ENCODE data around the gene ARMH2.
"Not testable (repeated sequence)": the region's sequence is repeated elsewhere in the genome, so short reads cannot be mapped to it uniquely, and the experiment has no call there.

The ARMH2 gene

DNA sequence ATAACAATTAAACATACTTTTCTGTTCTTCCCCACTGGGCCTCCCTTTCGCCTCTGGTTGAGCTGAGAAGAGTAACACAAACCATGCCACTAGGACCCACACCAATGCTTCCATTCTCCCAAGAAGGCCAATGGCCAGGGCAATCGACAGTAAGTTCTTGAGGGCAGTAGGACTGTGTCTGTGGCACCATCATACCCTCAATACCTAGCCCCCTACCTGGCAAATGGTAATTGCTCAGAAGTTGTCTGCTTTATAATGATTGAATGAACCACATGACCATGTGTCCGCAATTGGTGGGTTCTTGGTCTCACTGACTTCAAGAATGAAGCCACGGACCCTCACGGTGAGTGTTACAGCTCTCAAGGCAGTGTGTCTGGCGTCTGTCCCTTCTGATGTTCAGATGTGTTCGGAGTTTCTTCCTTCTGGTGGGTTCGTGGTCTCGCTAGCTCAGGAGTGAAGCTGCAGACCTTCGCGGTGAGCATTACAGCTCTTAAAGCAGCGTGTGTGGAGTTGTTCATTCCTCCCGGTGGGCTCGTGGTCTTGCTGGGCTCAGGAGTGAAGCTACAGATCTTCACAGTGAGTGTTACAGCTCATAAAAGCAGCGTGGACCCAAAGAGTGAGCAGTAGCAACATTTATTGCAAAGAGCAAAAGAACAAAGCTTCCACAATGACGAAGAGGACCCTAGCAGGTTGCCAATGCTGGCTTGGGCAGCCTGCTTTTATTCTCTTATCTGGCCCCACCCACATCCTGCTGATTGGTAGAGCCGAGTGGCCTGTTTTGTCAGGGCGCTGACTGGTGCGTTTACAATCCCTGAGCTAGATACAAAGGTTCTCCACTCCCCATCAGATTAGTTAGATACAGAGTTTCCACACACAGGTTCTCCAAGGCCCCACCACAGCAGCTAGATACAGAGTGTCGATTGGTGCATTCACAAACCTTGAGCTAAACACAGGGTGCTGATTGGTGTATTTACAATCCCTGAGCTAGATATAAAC lies 33.6 kb downstream of the ARMH2 start:
- DNase-seq (ENCODE audit: low spot score); FAIRE-seq: not testable (repeated sequence)

DNA sequence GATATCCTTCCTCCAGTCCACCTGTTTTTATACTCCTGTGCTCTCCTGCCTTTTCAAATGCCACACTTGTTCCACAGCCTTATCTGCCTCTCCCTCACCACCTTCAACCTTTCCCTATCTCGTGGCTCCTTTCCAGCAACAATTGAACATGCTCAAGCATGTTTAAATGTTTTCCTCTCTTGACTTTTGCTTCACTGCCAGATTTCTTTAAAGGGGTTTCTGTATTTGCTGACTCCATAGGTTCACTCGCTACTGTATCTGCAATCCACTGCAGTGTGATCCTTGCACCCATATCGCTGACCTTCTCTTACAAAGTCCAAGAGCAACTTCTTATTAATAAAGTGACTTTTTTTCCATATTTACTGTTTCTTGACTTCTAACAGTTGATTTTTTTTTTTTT lies 35.1 kb downstream of the ARMH2 start:
- FAIRE-seq (no peak), DNase-seq (ENCODE audit: low spot score) (no peak)

DNA sequence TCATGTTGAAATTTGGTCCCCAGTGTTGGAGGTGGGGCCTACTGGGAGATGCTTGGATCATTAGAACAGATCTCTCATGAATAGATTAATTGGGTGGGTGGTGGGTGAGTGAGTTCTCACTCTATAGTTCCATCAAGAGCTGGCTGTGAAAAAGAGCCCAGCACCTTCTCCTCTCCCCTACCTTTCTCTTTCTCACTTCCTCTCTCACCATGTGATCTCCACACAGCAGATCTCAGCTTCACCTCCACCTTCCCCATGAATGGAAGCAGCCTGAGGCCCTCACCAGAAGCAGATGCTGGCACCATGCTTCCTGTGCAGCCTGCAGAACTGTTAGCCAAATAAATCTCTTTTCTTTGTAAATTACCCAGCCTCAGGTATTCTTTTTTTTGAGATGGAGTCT lies 36.9 kb downstream of the ARMH2 start:
- DNase-seq (ENCODE audit: low spot score) (no peak), FAIRE-seq (no peak)

DNA sequence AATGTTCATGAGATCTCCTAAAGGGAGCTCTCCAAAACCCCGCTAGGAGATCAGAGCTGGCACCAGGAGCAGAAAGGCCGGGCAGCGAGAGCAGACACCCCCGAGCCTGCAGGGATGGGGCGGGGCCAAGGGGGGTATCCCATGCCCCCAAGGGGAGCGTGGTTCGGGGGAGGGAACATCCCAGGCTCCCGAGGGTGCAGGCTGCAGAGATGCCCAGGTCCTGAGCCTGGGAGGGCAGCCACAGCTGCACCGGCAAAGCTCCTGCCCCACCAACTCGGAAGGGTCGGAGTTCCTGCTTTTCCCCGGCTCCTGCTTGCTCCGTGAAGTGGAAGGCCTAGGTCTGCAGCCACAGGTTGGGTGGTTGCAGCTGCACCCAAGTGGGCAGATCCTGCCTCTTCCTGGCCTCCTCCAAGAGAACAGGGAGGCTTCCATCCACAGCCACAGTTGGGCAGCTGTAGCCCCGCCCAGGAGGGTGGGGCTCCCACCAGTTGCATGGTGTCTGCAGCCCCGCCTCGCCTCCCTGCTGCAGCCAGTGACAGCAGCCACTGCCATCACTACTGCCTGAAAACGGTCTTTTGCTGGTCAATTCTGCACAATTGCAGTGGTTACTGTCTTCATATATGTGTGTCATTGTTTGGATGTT lies 37.4 kb downstream of the ARMH2 start:
- no peak for DNase-seq (ENCODE audit: low spot score)
- FAIRE-seq: no peak

DNA sequence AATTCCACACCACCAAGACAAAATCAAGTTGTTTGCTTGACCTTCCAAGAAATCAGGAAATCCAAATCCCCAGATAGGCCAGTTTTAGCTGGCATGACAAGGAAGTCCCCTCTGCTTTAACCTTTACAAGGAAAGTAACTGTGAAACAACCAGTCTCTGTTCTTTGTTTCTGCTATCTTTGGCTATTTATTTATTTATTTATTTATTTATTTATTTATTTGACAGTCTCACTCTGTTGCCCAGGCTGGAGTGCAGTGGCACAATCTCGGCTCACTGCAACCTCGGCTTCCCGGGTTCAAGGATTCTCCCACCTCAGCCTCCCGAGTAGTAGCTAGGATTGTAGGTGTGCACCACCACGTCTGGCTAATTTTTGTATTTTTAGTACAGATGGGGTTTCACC lies 38.5 kb downstream of the ARMH2 start:
- no peak for DNase-seq (ENCODE audit: low spot score)
- no peak for FAIRE-seq

DNA sequence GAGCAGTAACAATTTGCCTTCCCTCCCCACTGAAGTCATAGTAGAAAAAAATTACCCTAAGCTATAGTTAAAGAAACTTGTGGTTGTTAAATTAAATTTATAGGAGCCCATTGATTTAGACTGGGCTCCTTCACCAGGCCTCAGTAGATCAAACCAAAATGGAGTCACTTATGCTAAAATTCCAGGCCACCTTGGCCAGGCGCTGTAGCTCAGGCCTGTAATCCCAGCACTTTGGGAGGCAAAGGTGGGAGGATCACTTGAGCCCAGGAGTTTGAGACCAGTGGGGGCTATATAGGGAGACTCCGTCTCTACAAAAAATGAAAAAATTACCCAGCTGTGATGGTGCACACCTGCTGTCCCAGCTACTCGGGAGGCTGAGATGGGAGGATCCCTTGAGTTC lies 39.0 kb downstream of the ARMH2 start:
- no peak for FAIRE-seq
- no peak for DNase-seq (ENCODE audit: low spot score)

DNA sequence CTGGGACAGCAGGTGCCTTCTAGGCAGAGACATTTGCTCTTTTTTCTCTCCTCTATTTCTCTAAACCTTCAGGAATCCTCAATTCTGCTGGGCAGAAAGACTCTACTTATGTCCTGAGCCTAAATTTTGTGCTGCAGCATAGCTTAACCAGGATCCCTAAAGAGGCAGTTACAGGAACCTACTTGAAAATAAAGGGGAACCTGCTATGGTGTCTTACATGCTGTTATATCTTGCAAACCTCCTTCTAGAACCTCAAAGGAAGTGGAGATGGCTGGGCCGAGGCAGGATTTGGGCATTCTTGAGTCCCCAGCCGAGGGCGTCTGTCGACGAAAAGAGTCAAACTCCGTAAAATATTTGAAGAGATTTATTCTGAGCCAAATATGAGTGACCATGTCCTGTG lies 41.1 kb downstream of the ARMH2 start:
- DNase-seq (ENCODE audit: low spot score) (no peak), FAIRE-seq (no peak)

DNA sequence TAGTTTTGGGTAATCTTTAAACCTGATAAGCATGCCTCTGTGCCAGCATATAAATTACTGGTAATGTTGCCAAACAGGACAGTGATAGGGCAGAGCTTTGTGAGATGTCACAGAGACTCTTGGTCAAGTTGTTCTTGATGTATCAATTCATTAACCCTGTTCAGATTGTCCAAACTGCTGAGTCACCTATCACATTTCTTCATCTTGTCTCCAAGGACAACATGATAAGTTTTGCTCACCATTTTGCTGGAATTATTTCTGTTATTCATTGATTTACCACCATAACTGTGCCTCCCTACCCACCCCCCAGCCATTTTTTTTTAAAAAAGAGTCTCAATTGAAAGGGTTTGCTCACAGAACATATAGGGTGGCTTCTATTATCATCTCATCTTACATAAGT lies 43.4 kb downstream of the ARMH2 start:
- DNase-seq (ENCODE audit: low spot score) (no peak), FAIRE-seq (no peak)

DNA sequence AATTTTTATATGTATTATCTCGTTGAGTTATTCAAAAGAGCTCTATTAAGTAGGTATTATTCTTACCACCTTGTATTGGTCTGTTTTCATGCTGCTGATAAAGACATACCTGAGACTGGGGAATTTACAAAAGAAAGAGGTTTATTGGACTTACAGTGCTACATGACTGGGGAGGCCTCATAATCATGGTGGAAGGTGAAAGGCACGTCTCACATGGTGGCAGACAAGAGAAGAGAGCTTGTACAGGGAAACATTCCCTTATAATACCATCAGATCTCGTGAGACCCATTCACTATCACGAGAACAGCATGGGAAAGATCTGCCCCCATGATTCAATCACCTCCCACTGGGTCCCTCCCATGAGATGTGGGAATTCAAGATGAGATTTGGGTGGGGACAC lies 44.3 kb downstream of the ARMH2 start:
- FAIRE-seq: not testable (repeated sequence)

DNA sequence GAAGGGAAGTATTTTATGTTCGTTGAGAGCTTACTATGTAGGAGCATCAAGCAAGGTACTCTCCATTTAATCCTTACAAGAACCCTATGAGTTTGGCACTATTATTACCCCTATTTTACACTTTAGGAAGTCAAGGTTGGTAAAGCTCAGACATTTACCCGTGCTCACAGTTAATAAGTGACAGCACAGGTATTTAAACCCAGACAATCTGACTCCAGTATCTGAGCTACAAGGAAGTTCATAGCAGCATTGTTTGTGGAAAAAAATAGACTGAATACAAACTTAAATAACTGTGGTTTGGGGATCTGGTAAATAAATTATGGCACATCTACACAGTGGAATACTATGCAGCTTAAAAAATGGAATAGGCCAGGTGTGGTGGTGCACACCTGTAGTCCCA lies 45.2 kb downstream of the ARMH2 start:
- FAIRE-seq (no peak), DNase-seq (ENCODE audit: low spot score) (no peak)

More for the DNA sequence above, 44.3 kb downstream of the ARMH2 start:
- not testable (repeated sequence) for DNase-seq (ENCODE audit: low spot score)

DNA sequence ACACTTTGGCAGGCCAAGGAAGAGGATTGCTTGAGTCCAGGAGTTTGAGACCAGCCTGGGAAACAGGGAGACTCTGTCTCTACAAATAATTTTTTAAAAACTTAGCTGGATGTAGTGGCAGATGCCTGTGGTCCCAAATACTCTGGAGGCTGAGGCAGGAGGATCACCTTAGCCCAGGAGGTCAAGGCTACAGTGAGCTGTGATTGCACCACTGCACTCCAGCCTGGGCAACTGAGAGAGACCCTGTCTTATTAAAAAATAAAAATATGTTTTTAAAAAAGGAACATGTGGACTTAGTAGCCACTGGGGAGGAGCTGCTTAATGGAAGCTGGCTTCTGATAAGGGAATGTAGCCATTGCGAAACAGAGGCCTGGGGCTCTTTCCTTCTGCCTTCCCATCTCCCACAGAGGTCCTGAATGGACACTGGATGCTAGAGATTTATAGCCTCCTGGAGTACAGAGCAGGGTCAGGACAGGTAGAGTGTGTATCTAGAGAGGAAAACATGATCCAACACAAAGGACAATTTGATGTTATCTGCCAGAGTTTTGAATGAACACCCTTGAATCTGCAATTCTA lies 45.7 kb downstream of the ARMH2 start:
- DNase-seq (ENCODE audit: low spot score): no peak
- FAIRE-seq: no peak

DNA sequence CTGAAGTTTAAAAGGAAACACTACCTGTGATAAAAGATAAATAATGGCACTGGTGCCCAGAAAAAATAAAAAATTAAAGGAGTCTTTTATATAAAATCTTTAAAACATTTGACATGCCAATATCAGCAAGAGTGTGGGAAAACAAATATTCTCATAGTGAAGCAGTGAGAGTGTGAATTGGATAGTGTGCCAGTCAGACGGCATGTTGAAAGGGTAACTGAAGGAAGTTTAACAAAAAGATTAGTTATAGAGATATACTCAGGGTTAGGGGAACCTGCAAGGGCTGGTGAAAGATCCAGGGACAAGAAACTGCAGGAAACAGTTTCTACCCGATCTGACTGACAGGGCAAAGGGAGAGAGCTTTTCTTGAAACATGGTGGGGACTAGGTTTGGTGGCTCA lies 46.2 kb downstream of the ARMH2 start:
- DNase-seq (ENCODE audit: low spot score) (no peak), FAIRE-seq (no peak)

DNA sequence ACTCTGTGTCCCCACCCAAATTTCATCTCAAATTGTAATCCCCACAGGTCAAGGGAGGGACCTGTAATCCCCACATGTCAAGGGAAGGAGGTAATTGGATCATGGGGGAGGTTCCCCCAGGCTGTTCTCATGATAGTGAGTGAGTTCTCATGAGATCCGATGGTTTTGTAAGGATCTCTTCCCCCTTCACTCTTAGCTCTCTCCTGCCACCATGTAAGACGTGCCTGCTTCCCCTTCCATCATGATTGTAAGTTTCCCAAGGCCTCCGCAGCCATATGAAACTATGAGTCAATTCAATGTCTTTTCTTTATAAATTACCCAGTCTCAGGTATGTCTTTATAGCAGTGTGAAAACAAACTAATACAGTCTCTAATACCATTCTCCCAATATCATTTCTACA lies 47.8 kb downstream of the ARMH2 start:
- FAIRE-seq; DNase-seq (ENCODE audit: low spot score): not testable (repeated sequence)

DNA sequence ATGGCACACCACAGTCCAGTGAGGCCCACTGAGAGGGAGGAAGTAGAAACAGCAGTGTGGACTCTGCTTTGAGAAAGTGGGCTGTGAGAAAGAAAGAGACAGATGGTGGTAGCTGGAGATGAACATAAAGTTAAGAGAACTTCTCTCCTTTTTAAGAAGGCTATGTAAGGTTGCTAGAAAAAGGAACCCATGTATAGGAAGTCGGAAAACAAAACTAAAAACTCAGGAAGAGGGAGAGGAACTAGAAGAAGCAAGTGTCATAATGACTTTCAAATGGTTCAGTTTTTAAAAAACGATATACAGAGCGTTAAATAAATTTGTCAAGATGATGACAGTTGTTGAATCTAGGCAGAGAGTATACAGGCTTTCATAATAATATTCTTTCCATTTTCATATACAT lies 49.4 kb downstream of the ARMH2 start:
- DNase-seq (ENCODE audit: low spot score) (no peak), FAIRE-seq (no peak)
